ENCODE data around the gene ANK3.

Gene ANK3

GRCh38 chr10:60222047-60222446 lies 167.6 kb downstream of the ANK3 start:
- DNase-seq (ENCODE audit: low read depth): no peak

- DNase-seq (ENCODE audit: low read depth): no peak
Measured at GRCh38 chr10:60212195-60212594, 177.5 kb downstream of the ANK3 start.

DNA sequence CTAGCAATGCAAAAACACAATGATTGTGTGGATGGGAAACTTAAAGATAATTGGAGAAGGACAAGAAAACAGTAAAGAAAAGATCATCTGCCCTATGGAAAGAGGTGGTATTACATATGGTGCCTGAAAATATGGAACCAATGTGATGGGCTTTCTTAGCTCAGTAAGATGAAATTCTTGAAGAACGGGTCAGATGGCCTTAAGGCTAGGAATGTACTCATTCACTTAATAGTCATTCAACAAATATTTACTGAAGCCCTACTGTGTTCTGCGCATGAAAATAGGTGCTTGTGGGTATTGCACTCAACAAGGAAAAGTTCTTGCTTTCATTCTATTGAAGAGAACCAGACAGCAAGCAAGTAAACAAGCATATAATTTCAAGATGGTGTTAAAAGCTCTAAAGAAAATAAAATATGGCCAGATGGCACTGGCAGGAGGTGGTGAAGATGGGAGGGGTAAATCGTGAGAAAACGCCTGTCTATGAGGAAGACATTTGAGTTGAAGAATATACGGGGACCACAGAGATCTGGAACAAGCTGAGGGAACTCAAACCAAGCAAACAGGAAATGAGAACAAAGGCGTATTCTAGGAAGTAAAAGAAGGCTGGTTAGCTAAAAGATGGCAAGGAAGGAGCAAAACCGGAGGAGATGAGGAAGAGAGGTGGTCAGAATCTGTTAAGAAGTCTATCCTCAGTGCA lies 179.7 kb downstream of the ANK3 start:
- DNase-seq (ENCODE audit: low read depth): no peak

DNA sequence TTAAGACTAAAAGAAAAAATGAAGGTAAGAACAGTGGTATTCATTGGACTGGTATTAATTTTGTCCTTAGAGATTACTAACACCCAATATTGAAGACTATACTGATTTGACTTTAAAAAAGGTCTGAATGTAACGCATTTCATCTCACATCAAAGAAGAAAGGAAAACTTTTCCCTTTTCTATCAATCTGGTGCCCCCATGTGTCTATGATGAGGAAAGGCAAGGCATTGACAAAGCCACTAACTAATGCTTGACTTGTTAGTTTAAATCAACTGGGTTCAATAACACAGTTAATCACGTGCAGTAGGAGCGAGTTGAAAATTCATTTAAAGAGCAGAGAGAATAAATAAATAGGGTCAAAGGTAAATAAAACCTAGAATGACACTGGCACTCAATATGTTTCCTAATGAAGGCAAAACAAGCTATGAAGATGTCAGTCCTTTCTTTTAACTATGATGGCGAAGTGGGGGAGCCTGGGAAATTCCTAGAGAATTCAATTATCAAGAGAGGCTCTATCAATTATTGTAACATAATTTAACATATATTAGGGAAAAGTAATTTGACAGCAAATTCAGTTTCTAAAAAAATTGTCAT lies 180.9 kb downstream of the ANK3 start:
- DNase-seq (ENCODE audit: low read depth): peak; percentile 39

DNA sequence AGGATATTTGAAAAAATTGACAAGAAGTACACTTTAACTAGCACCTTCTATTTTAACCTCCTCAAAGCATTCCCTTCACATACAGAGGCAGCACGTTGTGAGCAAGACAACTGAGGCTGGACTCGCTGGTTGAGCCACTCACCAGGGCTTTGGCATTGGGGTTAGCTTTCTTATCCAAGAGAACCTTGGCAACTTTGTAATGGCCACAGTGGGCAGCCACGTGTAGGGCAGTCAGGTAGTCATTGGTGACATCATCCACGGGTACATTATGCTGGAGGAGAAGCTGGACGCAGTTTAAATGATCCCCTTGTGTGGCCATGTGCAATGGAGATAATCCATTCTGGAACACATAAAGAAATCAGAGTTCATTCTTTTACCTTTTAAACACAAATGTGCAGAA lies 181.8 kb downstream of the ANK3 start:
- DNase-seq (ENCODE audit: low read depth): no peak

- peak; percentile 11 for DNase-seq (ENCODE audit: low read depth)
Measured at GRCh38 chr10:60206735-60207134, 182.9 kb downstream of the ANK3 start.

- no peak for DNase-seq (ENCODE audit: low read depth)
Measured at GRCh38 chr10:60205741-60206140, 183.9 kb downstream of the ANK3 start.

DNA sequence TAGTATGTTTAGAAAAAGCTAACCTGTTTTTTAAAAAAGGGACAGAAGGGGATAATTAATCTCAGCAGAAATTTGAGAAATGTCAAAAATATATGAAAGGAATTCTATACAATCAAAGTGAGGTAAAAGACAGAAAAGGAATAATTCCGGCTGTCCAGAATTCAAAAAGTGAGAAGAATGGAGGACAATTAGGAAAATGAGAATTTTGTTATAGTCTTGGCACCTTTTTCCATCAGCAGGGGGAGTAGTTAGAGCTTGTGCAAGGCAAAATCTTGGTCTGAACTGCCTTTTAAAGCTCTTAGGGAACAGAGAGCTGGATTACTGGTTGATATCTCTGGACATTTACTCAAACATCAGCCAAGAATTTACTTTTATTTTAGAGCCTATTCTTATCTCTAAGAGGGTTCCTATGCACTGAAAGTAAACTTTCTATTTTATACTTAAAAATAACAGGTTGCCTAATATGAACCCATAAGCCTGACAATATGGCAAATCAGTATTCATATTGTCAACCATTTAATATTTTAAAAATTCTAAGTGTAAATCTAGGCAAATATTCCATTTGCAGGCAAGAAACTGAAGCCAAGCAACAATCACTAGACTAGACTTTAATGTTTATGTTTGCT lies 185.6 kb downstream of the ANK3 start:
- DNase-seq (ENCODE audit: low read depth): peak; percentile 27

DNA sequence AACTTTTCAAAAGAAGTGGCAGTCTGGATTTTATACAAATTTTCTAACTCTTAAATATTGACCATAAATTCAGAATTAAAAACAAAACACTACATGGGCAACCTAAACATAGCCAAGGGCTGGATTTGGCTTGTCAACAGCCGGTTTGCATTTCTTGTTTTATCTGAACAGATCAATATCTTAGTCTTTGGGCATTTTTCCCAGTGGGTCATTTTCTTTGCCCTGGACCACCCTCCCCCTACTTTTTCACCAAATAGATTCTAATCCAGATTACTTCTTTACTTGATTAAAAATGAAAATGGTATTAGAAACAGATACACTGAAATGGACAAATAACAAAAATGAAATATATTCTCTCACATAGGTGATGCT lies 189.0 kb downstream of the ANK3 start:
- DNase-seq (ENCODE audit: low read depth): no peak

GRCh38 chr10:60200012-60200681 lies 189.5 kb downstream of the ANK3 start:
- no peak for DNase-seq (ENCODE audit: low read depth)

- no peak for DNase-seq (ENCODE audit: low read depth)
Measured at GRCh38 chr10:60197206-60197605, 192.5 kb downstream of the ANK3 start.

- no peak for DNase-seq (ENCODE audit: low read depth)
Measured at GRCh38 chr10:60194421-60194820, 195.3 kb downstream of the ANK3 start.

- DNase-seq (ENCODE audit: low read depth): no peak
Measured at GRCh38 chr10:60192946-60193345, 196.7 kb downstream of the ANK3 start.

DNA sequence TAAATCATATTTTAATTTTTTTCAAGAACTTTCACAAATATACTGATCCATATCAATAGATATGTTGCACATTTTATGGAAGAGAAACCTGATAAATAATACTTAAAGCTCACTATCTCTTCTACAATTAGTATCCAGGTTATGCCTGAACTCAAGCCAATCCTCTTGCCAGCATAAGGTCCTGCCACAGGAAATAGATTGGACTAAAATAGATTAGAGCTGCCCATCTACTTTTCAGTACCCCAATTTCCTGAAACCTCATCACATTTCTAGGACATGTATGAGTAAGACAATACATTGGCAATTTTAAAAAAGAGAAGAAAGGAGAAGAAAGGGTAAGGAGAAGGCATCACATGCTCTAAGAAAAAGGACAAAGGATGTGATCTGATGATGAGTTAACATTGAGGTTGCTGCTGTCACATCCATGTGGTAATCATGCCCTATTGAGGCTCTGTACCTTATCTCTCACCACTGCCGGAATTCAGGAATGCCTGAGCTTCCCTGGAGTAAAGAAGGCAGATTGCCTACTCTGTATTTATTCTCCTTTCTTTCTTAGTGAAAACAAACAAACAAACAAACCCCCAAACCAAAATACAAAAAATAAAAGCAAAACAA lies 199.7 kb downstream of the ANK3 start:
- DNase-seq (ENCODE audit: low read depth): no peak

- DNase-seq (ENCODE audit: low read depth): no peak
Measured at GRCh38 chr10:60188548-60188947, 201.1 kb downstream of the ANK3 start.

- no peak for DNase-seq (ENCODE audit: low read depth)
Measured at GRCh38 chr10:60187691-60188090, 202.0 kb downstream of the ANK3 start.

GRCh38 chr10:60186315-60187071 lies 203.2 kb downstream of the ANK3 start:
- no peak for DNase-seq (ENCODE audit: low read depth)

- no peak for DNase-seq (ENCODE audit: low read depth)
Measured at GRCh38 chr10:60185421-60185820, 204.3 kb downstream of the ANK3 start.

- peak; percentile 31 for DNase-seq (ENCODE audit: low read depth)
Measured at GRCh38 chr10:60182691-60183090, 207.0 kb downstream of the ANK3 start.

GRCh38 chr10:60176925-60177324 lies 212.8 kb downstream of the ANK3 start:
- no peak for DNase-seq (ENCODE audit: low read depth)

- no peak for DNase-seq (ENCODE audit: low read depth)
Measured at GRCh38 chr10:60175441-60175971, 214.2 kb downstream of the ANK3 start.
